HG03571 (cell line): ENCODE measurements around the gene NOD1.
A peak's percentile ranks its signal among the peaks of the same experiment; 100 is the strongest.
"Not testable (repeated sequence)": the region's sequence is repeated elsewhere in the genome, so short reads cannot be mapped to it uniquely, and the experiment has no call there.

ENCODE experiments used
- ATAC-seq: cut with Tn5 transposase; IDR thresholded peaks from one replicate; pipeline ENCODE4 v1.9.1; 2021; ENCODE audit not compliant: unreplicated experiment

NOD1 gene

GRCh38 chr7:30478349-30479201 is at the start of gene NOD1:
TSS of gene NOD1 (minus strand) at chr7:30478784. CDS start at chr7:30456921, 21,863 bp downstream.
- peak; percentile 89 for ATAC-seq

GRCh38 chr7:30527297-30527696 is 48.7 kb upstream of the NOD1 start:
- not testable (repeated sequence) for ATAC-seq

GRCh38 chr7:30526163-30526562 is 47.6 kb upstream of the NOD1 start:
- ATAC-seq: no peak

- no peak for ATAC-seq
Measured at GRCh38 chr7:30525429-30525828, 46.8 kb upstream of the NOD1 start.

GRCh38 chr7:30524545-30524944 is 46.0 kb upstream of the NOD1 start:
- no peak for ATAC-seq

GRCh38 chr7:30523466-30523865 is 44.9 kb upstream of the NOD1 start:
- no peak for ATAC-seq

GRCh38 chr7:30522159-30522558 is 43.6 kb upstream of the NOD1 start:
- ATAC-seq: no peak

- no peak for ATAC-seq
Measured at GRCh38 chr7:30521532-30521931, 42.9 kb upstream of the NOD1 start.

GRCh38 chr7:30519122-30519521 is 40.5 kb upstream of the NOD1 start:
- ATAC-seq: no peak

GRCh38 chr7:30515761-30516160 is 37.2 kb upstream of the NOD1 start:
- no peak for ATAC-seq

GRCh38 chr7:30514776-30515175 is 36.2 kb upstream of the NOD1 start:
- ATAC-seq: no peak

- no peak for ATAC-seq
Measured at GRCh38 chr7:30514177-30514576, 35.6 kb upstream of the NOD1 start.

- ATAC-seq: no peak
Measured at GRCh38 chr7:30513762-30514161, 35.2 kb upstream of the NOD1 start.

- no peak for ATAC-seq
Measured at GRCh38 chr7:30511973-30512662, 33.5 kb upstream of the NOD1 start.

- ATAC-seq: no peak
Measured at GRCh38 chr7:30511494-30511893, 32.9 kb upstream of the NOD1 start.

GRCh38 chr7:30510124-30511075 is 31.8 kb upstream of the NOD1 start:
- no peak for ATAC-seq

- not testable (repeated sequence) for ATAC-seq
Measured at GRCh38 chr7:30509171-30509857, 30.7 kb upstream of the NOD1 start.

- not testable (repeated sequence) for ATAC-seq
Measured at GRCh38 chr7:30507346-30507900, 28.8 kb upstream of the NOD1 start.

GRCh38 chr7:30505174-30505697 is 26.7 kb upstream of the NOD1 start:
- ATAC-seq: peak; percentile 15
